Liver (tissue), 9 donors: ENCODE data around the gene SLC36A1. TPM values are rescaled to one million over a fixed set of nuclear protein-coding genes. Genes with fewer than 3 reads are reported as not detected.

Source experiments
- DNase-seq: peaks from one replicate; pipeline ENCODE4 v3.0.0-alpha.2; 2017; ENCODE audit warnings: low spot score
- H3K27ac ChIP-seq, 2 donors: one replicate each; pipeline ENCODE4 v1.7.0; 2013; ENCODE audit warnings: inconsistent platforms in 2 of 2, low read length in 2 of 2, control low read depth in 1 of 2, low read depth in 1 of 2, mild to moderate bottlenecking in 1 of 2
- H3K27me3 ChIP-seq, 4 donors: one replicate each; pipeline versions ENCODE4 v1.6.1 to v1.7.0; 2013; ENCODE audit warnings: low read length in 3 of 4, inconsistent platforms in 1 of 4, mild to moderate bottlenecking in 1 of 4, moderate library complexity in 1 of 4; ENCODE audit not compliant: control insufficient read depth in 4 of 4, insufficient read depth in 4 of 4
- H3K36me3 ChIP-seq, 4 donors: one replicate each; pipeline versions ENCODE4 v1.6.1 to v1.7.0; 2013; ENCODE audit warnings: low read length in 3 of 4, mild to moderate bottlenecking in 3 of 4, low read depth in 1 of 4, moderate library complexity in 1 of 4; ENCODE audit not compliant: control insufficient read depth in 4 of 4, insufficient read depth in 3 of 4
- H3K4me1 ChIP-seq, 4 donors: one replicate each; pipeline versions ENCODE4 v1.6.1 to v1.7.0; 2013; ENCODE audit warnings: low read length in 3 of 4, mild to moderate bottlenecking in 3 of 4, moderate library complexity in 1 of 4; ENCODE audit not compliant: control insufficient read depth in 4 of 4, insufficient read depth in 4 of 4
- H3K4me3 ChIP-seq, 3 donors: one replicate each; pipeline versions ENCODE4 v1.6.1 to v1.7.0; 2013; ENCODE audit warnings: low read length in 3 of 3, control low read depth in 1 of 3, low read depth in 1 of 3, mild to moderate bottlenecking in 1 of 3
- H3K9ac ChIP-seq, 2 donors: one replicate each; pipeline ENCODE4 v1.7.0; 2013; ENCODE audit warnings: low read length in 2 of 2, mild to moderate bottlenecking in 2 of 2, moderate library complexity in 2 of 2, control low read depth in 1 of 2, low read depth in 1 of 2
- H3K9me3 ChIP-seq, 4 donors: one replicate each; pipeline versions ENCODE4 v1.6.1 to v1.7.0; 2013; ENCODE audit warnings: low read length in 3 of 4; ENCODE audit not compliant: control insufficient read depth in 4 of 4
- ATF3 ChIP-seq: IDR thresholded peaks from 2 replicates; pipeline ENCODE4 v1.6.1; 2016; ENCODE audit warnings: antibody characterized with exemption
- FOXA1 ChIP-seq: IDR thresholded peaks from 2 replicates; pipeline ENCODE4 v1.6.1; 2016; ENCODE audit warnings: antibody characterized with exemption
- FOXA2 ChIP-seq: IDR thresholded peaks from 2 replicates; pipeline ENCODE4 v1.6.1; 2016; ENCODE audit warnings: antibody characterized with exemption
- HNF4G ChIP-seq: IDR thresholded peaks from 2 replicates; pipeline ENCODE4 v1.6.1; 2016; ENCODE audit warnings: antibody characterized with exemption
- MAX ChIP-seq: IDR thresholded peaks from 2 replicates; pipeline ENCODE4 v1.6.1; 2016; ENCODE audit warnings: antibody characterized with exemption
- NR2F2 ChIP-seq: IDR thresholded peaks from 2 replicates; pipeline ENCODE4 v1.6.1; 2016; ENCODE audit warnings: antibody characterized with exemption
- RAD21 ChIP-seq, 2 donors: IDR thresholded peaks; 2 replicates each; pipeline ENCODE4 v1.6.1; 2016; ENCODE audit warnings: antibody characterized with exemption in 2 of 2, mild to moderate bottlenecking in 2 of 2
- RXRA ChIP-seq, 2 donors: IDR thresholded peaks; 2 replicates each; pipeline ENCODE4 v1.6.1; 2017 to 2018; ENCODE audit warnings: antibody characterized with exemption in 2 of 2, mild to moderate bottlenecking in 1 of 2
- TAF1 ChIP-seq: conservative IDR thresholded peaks from 2 replicates; pipeline ENCODE4 v1.6.1; 2016; ENCODE audit warnings: antibody characterized with exemption, mild to moderate bottlenecking
- ZBTB33 ChIP-seq: IDR thresholded peaks from 2 replicates; pipeline ENCODE4 v1.6.1; 2016; ENCODE audit warnings: antibody characterized with exemption
- WGBS: extraction: QIAGEN DNeasy Blood & Tissue Kit; methylation state at CpG from one replicate; pipeline ENCODE4 v1.1.7; 2013; 5-methylcytosine and 5-hydroxymethylcytosine counted together
- polyA plus RNA-seq, 2 donors: library from polyadenylated mRNA; stranded (reverse) in 1 of 2; unstranded in 1 of 2; fragments of 200-250 nt in 1 of 2; fragments of >200 nt in 1 of 2; fragmentation: Nextera tagmentation in 1 of 2; extraction: Ambion mirVana in 1 of 2; gene quantifications; one replicate each; pipeline versions ENCODE4 v1.2.1 to v1.2.3, GENCODE V29; 2013 to 2015
- total RNA-seq, 2 donors: library from RNA; depleted of rRNA; stranded (reverse); fragments of >200 nt; gene quantifications; one replicate each; pipeline ENCODE4 v1.2.3, GENCODE V29; 2014
- TF ChIP-seq, protein P1 (sequence below): IDR thresholded peaks from 2 replicates; pipeline ENCODE4 v1.6.1; 2016; ENCODE audit warnings: antibody characterized with exemption, mild to moderate bottlenecking
- TF ChIP-seq, protein P2 (sequence below): fragments of 150-350 bp; IDR thresholded peaks from 2 replicates; pipeline ENCODE4 v1.5.1; 2017; ENCODE audit warnings: improper control_type of control experiment, low read depth, low read length; ENCODE audit not compliant: missing input control
- donor health status: healthy.
- donor health status: healthy.
- donor health status: healthy.
- donor health status: healthy.
- donor health status: healthy.

SLC36A1 gene
- total and polyA plus RNA-seq, 4 donors: 1.6 to 18.8 (median 3.4) TPM

GRCh38 chr5:151405334-151406160 lies 41.9 kb upstream of the SLC36A1 start:
- H3K9me3 ChIP-seq: peaks cover 0 to 3% (median under 1%) of the 10 kb centered on the region in 4 donors
- 52% methylated on average over 4 of the region's 4 CpGs for WGBS
- H3K4me3 ChIP-seq: no peak overlapping the region

More at GRCh38 chr5:151405334-151406160, 41.9 kb upstream of the SLC36A1 start:
- TF ChIP-seq NR2F2: no peak
- no peak for TF ChIP-seq RAD21 (IDR thresholded peaks at IDR 0.05)
- TF ChIP-seq, protein P1, sequence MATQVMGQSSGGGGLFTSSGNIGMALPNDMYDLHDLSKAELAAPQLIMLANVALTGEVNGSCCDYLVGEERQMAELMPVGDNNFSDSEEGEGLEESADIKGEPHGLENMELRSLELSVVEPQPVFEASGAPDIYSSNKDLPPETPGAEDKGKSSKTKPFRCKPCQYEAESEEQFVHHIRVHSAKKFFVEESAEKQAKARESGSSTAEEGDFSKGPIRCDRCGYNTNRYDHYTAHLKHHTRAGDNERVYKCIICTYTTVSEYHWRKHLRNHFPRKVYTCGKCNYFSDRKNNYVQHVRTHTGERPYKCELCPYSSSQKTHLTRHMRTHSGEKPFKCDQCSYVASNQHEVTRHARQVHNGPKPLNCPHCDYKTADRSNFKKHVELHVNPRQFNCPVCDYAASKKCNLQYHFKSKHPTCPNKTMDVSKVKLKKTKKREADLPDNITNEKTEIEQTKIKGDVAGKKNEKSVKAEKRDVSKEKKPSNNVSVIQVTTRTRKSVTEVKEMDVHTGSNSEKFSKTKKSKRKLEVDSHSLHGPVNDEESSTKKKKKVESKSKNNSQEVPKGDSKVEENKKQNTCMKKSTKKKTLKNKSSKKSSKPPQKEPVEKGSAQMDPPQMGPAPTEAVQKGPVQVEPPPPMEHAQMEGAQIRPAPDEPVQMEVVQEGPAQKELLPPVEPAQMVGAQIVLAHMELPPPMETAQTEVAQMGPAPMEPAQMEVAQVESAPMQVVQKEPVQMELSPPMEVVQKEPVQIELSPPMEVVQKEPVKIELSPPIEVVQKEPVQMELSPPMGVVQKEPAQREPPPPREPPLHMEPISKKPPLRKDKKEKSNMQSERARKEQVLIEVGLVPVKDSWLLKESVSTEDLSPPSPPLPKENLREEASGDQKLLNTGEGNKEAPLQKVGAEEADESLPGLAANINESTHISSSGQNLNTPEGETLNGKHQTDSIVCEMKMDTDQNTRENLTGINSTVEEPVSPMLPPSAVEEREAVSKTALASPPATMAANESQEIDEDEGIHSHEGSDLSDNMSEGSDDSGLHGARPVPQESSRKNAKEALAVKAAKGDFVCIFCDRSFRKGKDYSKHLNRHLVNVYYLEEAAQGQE: no peak
- no peak for TF ChIP-seq FOXA2
- TF ChIP-seq ATF3: no peak
- TF ChIP-seq TAF1: no peak
- TF ChIP-seq RXRA (IDR thresholded peaks at IDR 0.05): no peak
- TF ChIP-seq HNF4G: no peak
- TF ChIP-seq, protein P2, sequence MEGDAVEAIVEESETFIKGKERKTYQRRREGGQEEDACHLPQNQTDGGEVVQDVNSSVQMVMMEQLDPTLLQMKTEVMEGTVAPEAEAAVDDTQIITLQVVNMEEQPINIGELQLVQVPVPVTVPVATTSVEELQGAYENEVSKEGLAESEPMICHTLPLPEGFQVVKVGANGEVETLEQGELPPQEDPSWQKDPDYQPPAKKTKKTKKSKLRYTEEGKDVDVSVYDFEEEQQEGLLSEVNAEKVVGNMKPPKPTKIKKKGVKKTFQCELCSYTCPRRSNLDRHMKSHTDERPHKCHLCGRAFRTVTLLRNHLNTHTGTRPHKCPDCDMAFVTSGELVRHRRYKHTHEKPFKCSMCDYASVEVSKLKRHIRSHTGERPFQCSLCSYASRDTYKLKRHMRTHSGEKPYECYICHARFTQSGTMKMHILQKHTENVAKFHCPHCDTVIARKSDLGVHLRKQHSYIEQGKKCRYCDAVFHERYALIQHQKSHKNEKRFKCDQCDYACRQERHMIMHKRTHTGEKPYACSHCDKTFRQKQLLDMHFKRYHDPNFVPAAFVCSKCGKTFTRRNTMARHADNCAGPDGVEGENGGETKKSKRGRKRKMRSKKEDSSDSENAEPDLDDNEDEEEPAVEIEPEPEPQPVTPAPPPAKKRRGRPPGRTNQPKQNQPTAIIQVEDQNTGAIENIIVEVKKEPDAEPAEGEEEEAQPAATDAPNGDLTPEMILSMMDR: no peak
- no peak for TF ChIP-seq ZBTB33
- TF ChIP-seq MAX: no peak
- TF ChIP-seq FOXA1: no peak
- no peaks in the 10 kb centered on the region for H3K36me3 ChIP-seq
- no peak for DNase-seq
- no peak overlapping the region for H3K27ac ChIP-seq
- H3K27me3 ChIP-seq: peaks cover 0 to 2% (median 0%) of the 10 kb centered on the region in 4 donors
- H3K9ac ChIP-seq: no peak overlapping the region
- no peaks in the 10 kb centered on the region for H3K4me1 ChIP-seq
